DMS53 treated with DMSO at 0.1 percent for 48 hours (cell line): ENCODE data around the gene SEPTIN8.
A peak's percentile ranks its signal among the peaks of the same experiment; 100 is the strongest.

Experiments
- DNase-seq: peaks from one replicate; lab custom pipeline; 2025; ENCODE audit not compliant: unreplicated experiment; lab: John Stamatoyannopoulos, UW

Gene SEPTIN8

GRCh38 chr5:132751971-132752580, 25.0 kb downstream of the SEPTIN8 start:
- no peak for DNase-seq

GRCh38 chr5:132751444-132751843, 25.6 kb downstream of the SEPTIN8 start:
- DNase-seq = no peak

GRCh38 chr5:132750471-132751230, 26.4 kb downstream of the SEPTIN8 start:
- no peak for DNase-seq

- no peak for DNase-seq
Measured at GRCh38 chr5:132749506-132749905, 27.5 kb downstream of the SEPTIN8 start.

GRCh38 chr5:132748522-132749000, 28.5 kb downstream of the SEPTIN8 start:
- no peak for DNase-seq

GRCh38 chr5:132747616-132748440, 29.2 kb downstream of the SEPTIN8 start:
- no peak for DNase-seq

GRCh38 chr5:132746954-132747615, 30.0 kb downstream of the SEPTIN8 start, which contains the start of gene CCNI2:
Gene CCNI2, plus strand, starts transcription at chr5:132747426. Its CDS starts 70 bp downstream, at chr5:132747496.
- DNase-seq = peak; percentile 37

- DNase-seq = no peak
Measured at GRCh38 chr5:132746592-132746953, 30.5 kb downstream of the SEPTIN8 start.

GRCh38 chr5:132744659-132745058, 32.4 kb downstream of the SEPTIN8 start:
- no peak for DNase-seq

- DNase-seq = no peak
Measured at GRCh38 chr5:132742626-132743025, 34.4 kb downstream of the SEPTIN8 start.

- DNase-seq = no peak
Measured at GRCh38 chr5:132742158-132742557, 34.9 kb downstream of the SEPTIN8 start.

GRCh38 chr5:132739232-132739631, 37.8 kb downstream of the SEPTIN8 start:
- DNase-seq = no peak

- DNase-seq = no peak
Measured at GRCh38 chr5:132737982-132738681, 38.9 kb downstream of the SEPTIN8 start.

- DNase-seq = peak; percentile 97
Measured at GRCh38 chr5:132736853-132737833, 39.9 kb downstream of the SEPTIN8 start, which contains the start of gene KIF3A. Gene KIF3A, minus strand, starts transcription at chr5:132737546. Its CDS starts 127 bp downstream, at chr5:132737419.

- no peak for DNase-seq
Measured at GRCh38 chr5:132734687-132735086, 42.4 kb downstream of the SEPTIN8 start.

GRCh38 chr5:132733499-132734148, 43.4 kb downstream of the SEPTIN8 start:
- no peak for DNase-seq

- DNase-seq = no peak
Measured at GRCh38 chr5:132729896-132730295, 47.1 kb downstream of the SEPTIN8 start.

- DNase-seq = no peak
Measured at GRCh38 chr5:132725745-132726144, 51.3 kb downstream of the SEPTIN8 start.
